GM12875 (cell line): ENCODE measurements around the gene HES7.
"Not testable (repeated sequence)": the region's sequence is repeated elsewhere in the genome, so short reads cannot be mapped to it uniquely, and the experiment has no call there.

ENCODE experiments used
- H3K4me3 ChIP-seq: one replicate; pipeline ENCODE4 v1.5.1; 2011; ENCODE audit warnings: low read depth, low read length, control low read depth
- TF ChIP-seq, protein P1 (sequence below): IDR thresholded peaks from 2 replicates; pipeline ENCODE4 v1.5.1; 2011; ENCODE audit warnings: low read depth, mild to moderate bottlenecking, control low read depth, inconsistent platforms, low read length, moderate library complexity, borderline replicate concordance; ENCODE audit not compliant: insufficient read depth

Gene HES7

DNA sequence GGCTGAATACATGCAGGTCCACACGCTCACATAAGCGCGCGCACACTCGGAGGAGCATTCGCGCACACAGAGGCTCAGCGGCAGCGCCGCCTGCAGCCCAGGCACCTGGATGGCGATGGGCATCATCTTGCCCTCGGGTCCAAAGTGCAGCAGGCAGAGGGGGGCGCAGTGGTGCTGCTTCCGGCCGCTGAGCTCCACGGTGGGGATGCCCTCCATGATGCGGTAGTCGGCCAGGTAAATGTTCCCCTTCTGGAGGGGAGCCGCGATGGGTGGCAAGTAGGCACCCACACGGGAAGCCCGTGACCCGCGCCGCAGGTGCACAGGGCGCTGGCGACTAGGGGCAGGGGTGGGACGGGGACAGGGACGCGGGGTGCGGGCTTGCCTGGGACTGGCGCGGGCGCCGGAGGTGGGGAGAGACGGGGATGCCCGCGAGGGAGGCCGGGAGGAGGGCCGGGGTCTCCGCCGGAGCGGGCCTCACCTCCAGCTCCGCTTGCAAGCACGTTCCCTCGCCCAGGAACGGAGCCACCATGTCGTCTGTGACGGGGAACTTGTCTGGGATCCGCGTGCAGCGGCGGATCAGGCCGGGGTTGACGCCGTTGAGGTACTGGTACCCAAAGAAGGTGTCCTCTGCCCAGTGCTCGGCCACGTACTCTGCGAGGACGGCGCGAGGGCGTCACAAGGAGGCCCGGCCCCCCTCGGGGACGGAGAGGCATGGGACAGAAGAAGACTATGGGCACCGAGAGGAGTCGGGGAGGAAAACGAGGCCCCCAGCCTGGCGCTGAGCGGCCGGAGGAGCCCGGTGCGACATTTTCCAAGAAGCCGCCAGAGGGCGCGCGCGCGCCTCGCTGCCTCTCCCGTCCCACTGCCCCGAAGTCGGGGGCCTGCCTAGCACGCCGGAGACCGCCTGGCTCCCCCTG lies 44.4 kb downstream of the HES7 start:
- TF ChIP-seq, protein P1, sequence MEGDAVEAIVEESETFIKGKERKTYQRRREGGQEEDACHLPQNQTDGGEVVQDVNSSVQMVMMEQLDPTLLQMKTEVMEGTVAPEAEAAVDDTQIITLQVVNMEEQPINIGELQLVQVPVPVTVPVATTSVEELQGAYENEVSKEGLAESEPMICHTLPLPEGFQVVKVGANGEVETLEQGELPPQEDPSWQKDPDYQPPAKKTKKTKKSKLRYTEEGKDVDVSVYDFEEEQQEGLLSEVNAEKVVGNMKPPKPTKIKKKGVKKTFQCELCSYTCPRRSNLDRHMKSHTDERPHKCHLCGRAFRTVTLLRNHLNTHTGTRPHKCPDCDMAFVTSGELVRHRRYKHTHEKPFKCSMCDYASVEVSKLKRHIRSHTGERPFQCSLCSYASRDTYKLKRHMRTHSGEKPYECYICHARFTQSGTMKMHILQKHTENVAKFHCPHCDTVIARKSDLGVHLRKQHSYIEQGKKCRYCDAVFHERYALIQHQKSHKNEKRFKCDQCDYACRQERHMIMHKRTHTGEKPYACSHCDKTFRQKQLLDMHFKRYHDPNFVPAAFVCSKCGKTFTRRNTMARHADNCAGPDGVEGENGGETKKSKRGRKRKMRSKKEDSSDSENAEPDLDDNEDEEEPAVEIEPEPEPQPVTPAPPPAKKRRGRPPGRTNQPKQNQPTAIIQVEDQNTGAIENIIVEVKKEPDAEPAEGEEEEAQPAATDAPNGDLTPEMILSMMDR, result peak; percentile 88
- peak overlapping the region; percentile 40 for H3K4me3 ChIP-seq

DNA sequence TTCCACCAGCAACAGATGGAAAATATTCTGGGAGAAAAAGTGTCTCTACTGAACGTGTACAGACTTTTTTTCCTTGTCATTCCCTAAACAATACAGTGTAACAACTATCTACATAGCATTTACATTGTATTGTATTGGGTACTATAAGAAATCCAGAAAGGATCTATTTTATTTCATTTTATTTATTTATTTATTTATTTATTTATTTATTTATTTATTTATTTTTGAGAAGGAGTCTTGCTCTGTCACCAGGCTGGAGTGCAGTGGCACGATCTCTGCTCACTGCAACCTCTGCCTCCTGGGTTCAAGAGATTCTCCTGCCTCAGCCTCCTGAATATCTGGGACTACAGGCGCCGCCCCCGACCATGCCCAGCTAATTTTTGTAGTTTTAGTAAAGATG lies 46.0 kb downstream of the HES7 start:
- not testable (repeated sequence) for H3K4me3 ChIP-seq

DNA sequence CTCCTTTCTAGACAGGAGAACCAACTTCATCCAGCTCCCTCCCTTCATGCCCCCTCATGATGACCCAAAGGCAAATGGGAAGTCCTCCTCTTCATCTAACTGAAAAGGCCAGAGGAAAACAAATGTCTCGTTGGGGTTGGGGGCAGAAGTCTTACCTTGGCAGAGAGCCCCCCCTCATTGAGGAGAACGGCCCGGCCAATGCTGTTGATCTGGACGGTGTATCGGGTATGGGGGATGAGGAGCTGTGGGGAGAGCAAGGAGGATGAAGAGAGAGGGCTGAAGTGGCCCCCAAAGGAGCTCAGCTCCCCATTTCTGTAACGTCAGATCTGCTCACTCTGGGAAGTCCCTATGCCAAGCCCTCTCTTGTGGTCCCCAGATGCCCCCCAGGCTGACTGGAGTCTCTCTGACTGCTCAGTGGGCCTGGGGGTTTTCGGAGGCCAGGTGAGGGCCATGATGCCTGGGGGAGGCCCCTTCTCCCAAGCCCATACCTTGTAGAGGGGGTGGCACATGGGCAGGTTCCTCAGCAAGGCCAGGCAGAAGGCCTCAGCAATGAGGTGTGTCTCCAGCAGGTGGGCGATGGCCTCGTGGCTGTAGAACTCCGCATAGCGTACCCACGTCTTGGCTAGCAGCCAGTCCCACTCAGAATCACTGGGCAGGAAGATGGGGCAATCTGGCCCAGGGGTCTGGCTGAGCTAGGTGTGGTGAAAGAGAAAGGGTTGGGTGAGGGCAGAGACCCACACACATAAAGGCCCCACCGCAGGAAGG lies 47.2 kb downstream of the HES7 start:
- H3K4me3 ChIP-seq, result no peak overlapping the region
- TF ChIP-seq, protein P1, result no peak

DNA sequence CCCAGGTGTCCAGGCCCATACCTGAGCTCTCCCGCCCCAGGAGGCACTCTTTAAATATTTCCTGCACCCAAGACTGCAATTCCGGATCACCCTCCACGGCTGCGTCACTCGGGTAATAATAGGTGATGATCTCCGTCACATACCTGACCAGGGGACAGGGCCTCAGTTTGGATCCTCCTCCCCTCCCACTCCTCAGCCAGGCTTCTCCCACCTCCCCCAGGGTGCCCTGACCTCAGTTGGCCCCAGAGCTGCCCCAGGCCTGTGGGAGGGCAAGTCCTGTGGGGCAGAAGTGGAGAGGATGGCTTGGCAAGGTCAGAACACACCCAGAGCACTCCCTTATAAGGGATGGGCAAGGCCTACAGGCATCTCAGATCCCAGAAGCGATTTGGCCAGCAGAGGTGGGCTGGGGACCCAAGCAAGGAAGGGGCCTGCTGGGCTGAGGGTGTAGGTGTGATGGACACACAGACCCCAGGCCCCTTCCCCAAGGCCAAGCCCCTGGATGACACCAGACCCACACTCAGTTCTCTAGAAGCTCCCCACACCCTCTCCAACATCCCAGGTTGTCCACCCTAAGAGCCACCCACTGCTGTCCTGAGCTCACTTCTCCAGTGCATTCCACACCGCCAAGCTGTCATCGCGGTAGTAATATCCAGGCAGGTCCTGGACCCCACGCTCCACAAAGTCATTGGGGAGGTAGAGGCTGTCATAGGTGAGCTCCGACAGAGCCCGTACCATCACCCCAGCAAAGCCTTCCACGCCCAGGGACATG lies 48.1 kb downstream of the HES7 start:
- no peak overlapping the region for H3K4me3 ChIP-seq
- TF ChIP-seq, protein P1, result no peak

DNA sequence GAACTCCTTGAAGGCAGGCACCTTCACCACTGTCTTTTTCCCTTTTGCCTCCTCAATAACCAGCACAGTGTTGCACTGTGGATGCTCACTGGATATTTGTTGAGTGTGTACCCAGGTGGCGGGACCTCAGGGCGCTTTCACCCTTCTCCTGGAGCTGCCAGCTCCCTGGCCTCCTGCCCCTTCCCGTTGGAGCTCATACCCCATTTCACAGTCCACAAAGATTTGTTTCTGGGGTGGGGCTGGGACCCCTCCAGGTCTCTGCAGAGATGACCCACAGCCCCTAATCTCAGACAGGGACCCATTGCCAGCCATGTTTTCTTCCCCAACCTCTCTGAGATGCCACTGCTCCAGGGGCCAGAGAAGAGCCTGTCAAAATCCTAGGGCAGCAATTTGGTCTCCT lies 48.8 kb downstream of the HES7 start:
- TF ChIP-seq, protein P1, result no peak
- no peak overlapping the region for H3K4me3 ChIP-seq

DNA sequence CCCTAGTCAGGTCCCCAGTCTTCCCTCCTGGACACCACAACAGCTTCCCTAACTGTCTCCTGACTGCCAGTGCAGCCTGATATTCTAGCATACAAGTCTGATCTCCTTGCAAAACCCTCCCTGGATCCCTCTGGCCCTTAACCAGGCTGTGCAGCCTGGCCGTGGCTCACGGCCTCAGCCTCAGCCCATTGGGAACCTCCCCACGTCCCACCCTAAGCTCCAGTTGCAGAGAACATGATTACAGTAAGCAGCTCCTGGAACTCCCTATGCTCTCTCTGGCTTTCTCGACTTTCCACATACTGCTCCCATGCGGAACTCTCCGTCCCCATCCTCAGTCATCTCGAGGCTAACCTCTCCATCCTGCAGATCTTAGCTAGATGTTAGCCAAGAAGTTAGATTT lies 49.4 kb downstream of the HES7 start:
- TF ChIP-seq, protein P1, result no peak

DNA sequence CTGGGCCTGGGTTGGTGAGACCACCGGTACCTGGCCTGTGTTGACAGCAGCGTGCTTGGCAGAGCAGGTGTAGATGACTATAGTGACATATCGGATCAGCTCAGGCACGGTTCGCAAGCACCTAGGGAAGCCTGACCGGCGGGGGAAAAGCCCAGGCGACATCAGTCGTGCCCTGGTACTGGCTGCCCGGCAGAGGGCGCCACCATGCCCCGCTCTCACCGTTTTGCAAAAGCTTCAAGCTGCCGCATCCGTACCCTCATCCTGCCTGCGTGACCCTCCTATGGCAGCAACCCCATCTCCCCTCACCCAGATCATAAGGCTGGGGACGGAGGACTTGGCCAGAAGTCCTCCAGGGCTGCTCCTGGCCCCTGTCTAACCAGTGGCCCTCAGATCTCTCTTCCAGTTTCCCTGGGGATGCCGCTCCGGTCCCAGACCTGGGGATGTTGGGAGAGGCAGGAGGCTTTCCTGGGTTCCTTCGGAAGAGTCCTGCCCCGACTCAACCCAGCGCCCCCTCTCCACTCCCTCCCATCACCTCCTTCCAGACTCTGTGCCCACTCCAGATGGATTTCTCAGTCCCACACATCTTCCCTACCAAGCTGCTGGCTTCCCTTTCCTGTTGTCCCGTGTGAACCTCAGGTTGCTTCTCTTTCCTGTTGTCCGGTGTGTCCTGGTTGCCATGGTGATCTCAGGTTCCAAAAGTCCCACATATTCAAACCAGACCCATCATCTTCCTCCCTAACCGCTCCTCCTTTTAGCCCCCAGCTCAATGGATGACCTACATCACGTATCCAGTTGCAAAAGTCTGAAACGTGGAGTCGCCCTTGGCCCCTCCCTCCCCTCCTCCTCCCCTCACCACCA lies 50.0 kb downstream of the HES7 start:
- TF ChIP-seq, protein P1, result peak; percentile 99
- H3K4me3 ChIP-seq, result no peak overlapping the region

More for the DNA sequence above, 49.4 kb downstream of the HES7 start:
- no peak overlapping the region for H3K4me3 ChIP-seq
